IMR-90 (cell line): ENCODE data around the gene TMEM209. TPM values are rescaled to one million over a fixed set of nuclear protein-coding genes. Genes with fewer than 3 reads are reported as not detected.

ENCODE experiments used
- ATAC-seq: fragments of 200-7000 bp; cut with Tn5 transposase; 2 replicates; pipeline ENCODE4 v1.9.1; 2020; ENCODE audit warnings: low read depth, mild to moderate bottlenecking, moderate library complexity
- BruUV-seq: library from RNA; stranded (reverse); fragments of 400-500 nt; replicated peaks from 2 replicates; lab custom pipeline; 2021; lab: Mats Ljungman, UMichigan
- CTCF ChIA-PET: fragments of 300-600 bp; formaldehyde crosslinking; extraction: SDS; loops from one replicate; lab custom pipeline; 2021; ENCODE audit warnings: antibody characterized with exemption; lab: Yijun Ruan, JAX
- POLR2A ChIA-PET: fragments of 300-600 bp; sonication (Branson Sonifier 250); formaldehyde crosslinking; loops from one replicate; lab custom pipeline; 2022; ENCODE audit warnings: antibody characterized with exemption; ENCODE audit not compliant: unreplicated experiment; lab: Charles Lee
- DNase-seq: peaks from one replicate; pipeline ENCODE4 v3.0.0; 2013
- H2AFZ ChIP-seq: replicated peaks from 2 replicates; pipeline ENCODE3; 2013; ENCODE audit warnings: low read length, mild to moderate bottlenecking; ENCODE audit not compliant: poor library complexity
- H2AK5ac ChIP-seq: 2 replicates; pipeline ENCODE4 v1.6.1; 2013; ENCODE audit warnings: low read depth, low read length, inconsistent platforms
- H2AK9ac ChIP-seq: replicated peaks from 2 replicates; pipeline ENCODE3; 2013; ENCODE audit warnings: mild to moderate bottlenecking, low read depth, low read length, moderate library complexity; ENCODE audit not compliant: poor library complexity
- H2BK120ac ChIP-seq: 2 replicates; pipeline ENCODE4 v1.6.1; 2013; ENCODE audit warnings: low read depth, low read length, inconsistent platforms
- H2BK15ac ChIP-seq: 3 replicates; pipeline ENCODE4 v1.6.1; 2013; ENCODE audit warnings: low read depth, low read length, inconsistent platforms
- H2BK20ac ChIP-seq: 2 replicates; pipeline ENCODE4 v1.6.1; 2013; ENCODE audit warnings: low read depth, mild to moderate bottlenecking, inconsistent platforms, low read length, moderate library complexity
- H2BK5ac ChIP-seq: 2 replicates; pipeline ENCODE4 v1.6.1; 2013; ENCODE audit warnings: mild to moderate bottlenecking, low read depth, low read length, inconsistent platforms; ENCODE audit not compliant: poor library complexity, severe bottlenecking
- H3K14ac ChIP-seq: replicated peaks from 2 replicates; pipeline ENCODE4 v1.6.1; 2013; ENCODE audit warnings: low read depth, low read length, inconsistent platforms
- H3K18ac ChIP-seq: 2 replicates; pipeline ENCODE4 v1.6.1; 2013; ENCODE audit warnings: low read depth, low read length, control low read depth
- H3K23ac ChIP-seq: 2 replicates; pipeline ENCODE4 v1.6.1; 2013; ENCODE audit warnings: low read depth, low read length, inconsistent platforms
- H3K27ac ChIP-seq: 2 replicates; pipeline ENCODE4 v1.5.1; 2013; ENCODE audit warnings: mild to moderate bottlenecking, control low read depth, low read length; ENCODE audit not compliant: insufficient read depth
- H3K27me3 ChIP-seq: 2 replicates; pipeline ENCODE4 v1.6.1; 2013; ENCODE audit warnings: low read length; ENCODE audit not compliant: control insufficient read depth, insufficient read depth
- H3K36me3 ChIP-seq: 2 replicates; pipeline ENCODE4 v1.6.1; 2013; ENCODE audit warnings: low read length, mixed read lengths; ENCODE audit not compliant: control insufficient read depth, insufficient read depth
- H3K4ac ChIP-seq: 2 replicates; pipeline ENCODE4 v1.6.1; 2013; ENCODE audit warnings: low read depth, low read length, inconsistent platforms
- H3K4me1 ChIP-seq: 2 replicates; pipeline ENCODE4 v1.6.1; 2013; ENCODE audit warnings: low read length, mixed read lengths; ENCODE audit not compliant: control insufficient read depth, insufficient read depth
- H3K4me2 ChIP-seq: 2 replicates; pipeline ENCODE4 v1.6.1; 2013; ENCODE audit warnings: low read depth, mild to moderate bottlenecking, control low read depth, low read length, moderate library complexity
- H3K4me3 ChIP-seq: 2 replicates; pipeline ENCODE4 v1.5.1; 2013; ENCODE audit warnings: low read depth, mild to moderate bottlenecking, control low read depth, low read length, moderate library complexity; ENCODE audit not compliant: insufficient read depth
- H3K56ac ChIP-seq: 2 replicates; pipeline ENCODE4 v1.6.1; 2013; ENCODE audit warnings: low read length, inconsistent platforms; ENCODE audit not compliant: insufficient read depth; ENCODE audit errors: extremely low read depth
- H3K79me1 ChIP-seq, 2 experiments: 2 replicates each; pipeline ENCODE4 v1.6.1; 2013; ENCODE audit warnings: low read length in 2 of 2, inconsistent platforms in 1 of 2, low read depth in 1 of 2
- H3K9ac ChIP-seq: 2 replicates; pipeline ENCODE4 v1.6.1; 2013; ENCODE audit warnings: low read depth, low read length, control low read depth
- H3K9me1 ChIP-seq: 2 replicates; pipeline ENCODE4 v1.6.1; 2013; ENCODE audit warnings: low read length, inconsistent platforms; ENCODE audit not compliant: insufficient read depth
- H3K9me3 ChIP-seq: 2 replicates; pipeline ENCODE4 v1.6.1; 2013; ENCODE audit warnings: low read length; ENCODE audit not compliant: control insufficient read depth, insufficient read depth
- H4K20me1 ChIP-seq: 2 replicates; pipeline ENCODE4 v1.6.1; 2013; ENCODE audit warnings: low read length, inconsistent platforms; ENCODE audit not compliant: insufficient read depth
- H4K5ac ChIP-seq: 2 replicates; pipeline ENCODE4 v1.6.1; 2013; ENCODE audit warnings: mild to moderate bottlenecking, low read depth, low read length, control low read depth
- H4K8ac ChIP-seq, 2 experiments: 2 replicates each; pipeline ENCODE4 v1.6.1; 2013; ENCODE audit warnings: low read depth in 2 of 2, low read length in 2 of 2, control low read depth in 1 of 2, inconsistent platforms in 1 of 2
- H4K91ac ChIP-seq: 2 replicates; pipeline ENCODE4 v1.6.1; 2013; ENCODE audit warnings: low read depth, low read length, inconsistent platforms; ENCODE audit not compliant: insufficient read depth
- MAFK ChIP-seq: IDR thresholded peaks from 2 replicates; pipeline ENCODE4 v1.6.1; 2012; ENCODE audit warnings: low read depth, low read length, improper control_type of control experiment
- NFE2L2 ChIP-seq: fragments of 150-350 bp; IDR thresholded peaks from 2 replicates; pipeline ENCODE4 v1.6.1; 2016; ENCODE audit warnings: low read depth, mild to moderate bottlenecking, low read length
- WGBS, 2 experiments: methylation state at CpG; one replicate each; pipeline versions ENCODE4 v1.1.5 to v1.1.7; 2013; ENCODE audit warnings: missing lambda C conversion rate in 2 of 2; ENCODE audit not compliant: insufficient read length in 1 of 2; ENCODE audit errors: extremely low coverage in 2 of 2; 5-methylcytosine and 5-hydroxymethylcytosine counted together
- dilution Hi-C: fragments of 300-500 bp; cut with HindIII; formaldehyde crosslinking; loops from one replicate; pipeline ENCODE4 v1.14.3; 2018; ENCODE audit warnings: low sequenced_read_pairs; ENCODE audit not compliant: unreplicated experiment
- in situ Hi-C: fragments of 300-500 bp; cut with MboI; formaldehyde crosslinking; loops from 3 replicates; pipeline ENCODE4 v1.14.3; 2019; ENCODE audit warnings: low sequenced_read_pairs, inconsistent platforms, mixed read lengths
- intact Hi-C: fragments of 100-400 bp; cut with micrococcal nuclease; formaldehyde crosslinking; loops from 2 replicates; pipeline ENCODE4 v1.10.0; 2022
- polyA plus RNA-seq, 3 experiments: library from polyadenylated mRNA; depleted of rRNA; stranded (reverse); fragments of >200 nt; gene quantifications; 2 replicates each; pipeline ENCODE4 v1.2.3, GENCODE V29; 2012; ENCODE audit warnings: low replicate concordance in 1 of 3
- total RNA-seq: library from RNA; depleted of rRNA; stranded (reverse); fragments of >200 nt; gene quantifications from 2 replicates; pipeline ENCODE4 v1.2.3, GENCODE V29; 2012
- TF ChIP-seq, protein P1 (sequence below): fragments of 150-350 bp; IDR thresholded peaks from 2 replicates; pipeline ENCODE4 v1.6.1; 2016; ENCODE audit warnings: low read depth, mild to moderate bottlenecking, low read length, moderate library complexity, borderline replicate concordance

TMEM209 gene
- total and polyA plus RNA-seq, 2 of the 4 experiments (the other 2 are of a cell fraction): 8.0 to 11.3 TPM

DNA sequence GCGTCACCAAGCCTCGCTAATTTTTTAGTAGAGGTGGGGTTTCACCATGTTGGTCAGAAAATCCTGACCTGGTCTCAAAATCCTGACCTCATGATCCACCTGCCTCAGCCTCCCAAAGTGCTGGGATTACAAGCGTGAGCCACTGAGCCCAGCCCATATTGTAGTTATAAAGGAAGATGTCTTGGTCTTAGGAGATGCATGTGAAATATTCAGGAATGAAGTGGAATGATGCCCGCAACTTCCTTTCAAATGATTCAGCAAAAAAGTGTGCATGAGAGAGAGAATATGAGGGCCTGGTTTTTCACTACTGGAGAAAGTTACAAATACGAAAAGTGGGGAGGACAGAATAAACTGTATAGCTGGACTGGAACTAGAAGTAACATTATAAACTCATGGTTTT is 15.9 kb downstream of the TMEM209 start:
- H4K8ac ChIP-seq: no peak overlapping the region
- H3K18ac ChIP-seq: no peak overlapping the region
- ChIA-PET CTCF (interaction anchor here (1.0 kb wide), 1 partner anchor 23 kb away, joined by 3 read pairs; no protein-coding TSS in a partner anchor), POLR2A (no interaction called here)
- H3K4me2 ChIP-seq: no peak overlapping the region
- H2AFZ ChIP-seq: no peak overlapping the region
- no peaks in the 10 kb centered on the region for H3K4me1 ChIP-seq
- dilution Hi-C loops (no loop called here), in situ Hi-C loops (no loop called here), intact Hi-C loops (loop anchor here (10.0 kb wide), 1 partner anchor 115 kb away; the partner anchor contains the start of gene KLHDC10)
- no peak overlapping the region for H4K91ac ChIP-seq
- peaks cover 0 to 10% of the 10 kb centered on the region in 2 experiments for H3K79me1 ChIP-seq
- ATAC-seq: peak; percentile 57
- no peak overlapping the region for H3K14ac ChIP-seq
- H2BK5ac ChIP-seq: peak overlapping the region; percentile 60
- no peak overlapping the region for H3K4ac ChIP-seq
- no peaks in the 10 kb centered on the region for H3K9me3 ChIP-seq
- H3K9ac ChIP-seq: no peak overlapping the region
- peak; percentile 69 for DNase-seq
- no peak overlapping the region for H3K4me3 ChIP-seq
- no peak overlapping the region for H2AK9ac ChIP-seq
- H3K27ac ChIP-seq: no peak overlapping the region
- WGBS, 2 experiments: 100% methylated on average over 1 of the region's 5 CpGs; no CpG with 5 or more reads in 1 of the 2 experiments
- H4K20me1 ChIP-seq: no peaks in the 10 kb centered on the region
- H2BK20ac ChIP-seq: no peak overlapping the region
- H3K9me1 ChIP-seq: no peaks in the 10 kb centered on the region
- H4K5ac ChIP-seq: no peak overlapping the region
- H2AK5ac ChIP-seq: no peak overlapping the region
- TF ChIP-seq, protein P1, sequence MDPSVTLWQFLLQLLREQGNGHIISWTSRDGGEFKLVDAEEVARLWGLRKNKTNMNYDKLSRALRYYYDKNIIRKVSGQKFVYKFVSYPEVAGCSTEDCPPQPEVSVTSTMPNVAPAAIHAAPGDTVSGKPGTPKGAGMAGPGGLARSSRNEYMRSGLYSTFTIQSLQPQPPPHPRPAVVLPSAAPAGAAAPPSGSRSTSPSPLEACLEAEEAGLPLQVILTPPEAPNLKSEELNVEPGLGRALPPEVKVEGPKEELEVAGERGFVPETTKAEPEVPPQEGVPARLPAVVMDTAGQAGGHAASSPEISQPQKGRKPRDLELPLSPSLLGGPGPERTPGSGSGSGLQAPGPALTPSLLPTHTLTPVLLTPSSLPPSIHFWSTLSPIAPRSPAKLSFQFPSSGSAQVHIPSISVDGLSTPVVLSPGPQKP: no peak
- TF ChIP-seq NFE2L2 (peak; percentile 82), MAFK (0 out of 2 replicates have a peak, but pooled peaks have one; percentile 39)
- H2BK120ac ChIP-seq: 0 out of 2 replicates have a peak overlapping the region, but pooled peaks have one; percentile 38
- H2BK15ac ChIP-seq: no peak overlapping the region
- no peak overlapping the region for H3K23ac ChIP-seq
- H3K56ac ChIP-seq: no peak overlapping the region
- BruUV-seq: no TSS peak
- H3K36me3 ChIP-seq: peaks cover 10% of the 10 kb centered on the region
- H3K27me3 ChIP-seq: no peaks in the 10 kb centered on the region
